Measurements from ENCODE around the gene TPSAB1. TPM values are rescaled to one million over a fixed set of nuclear protein-coding genes. Genes with fewer than 3 reads are reported as not detected.
"Not testable (repeated sequence)": the region's sequence is repeated elsewhere in the genome, so short reads cannot be mapped to it uniquely, and the experiment has no call there.

TPSAB1 gene
- total RNA-seq, 1 experiment from 2014 or later, result 0.25 TPM

GRCh38 chr16:1255276-1256122 is 15.0 kb downstream of the TPSAB1 start, which contains the start of gene TPSD1:
Gene TPSD1, plus strand, starts transcription at chr16:1256069. Its CDS starts 212 bp downstream, at chr16:1256281.
- BruUV-seq (replicated peaks); H3K36me3 ChIP-seq (ENCODE audit: control insufficient read depth in 1 of 2, insufficient read depth in 2 of 2, low read length in 2 of 2); H3K27ac ChIP-seq (ENCODE audit: low read depth, low read length); DNase-seq (ENCODE audit: low read depth, low spot score); H4K20me1 ChIP-seq (ENCODE audit: insufficient read depth); H3K9me2 ChIP-seq (ENCODE audit: insufficient read depth); H3K9ac ChIP-seq (ENCODE audit: low read length); CTCF ChIA-PET; intact Hi-C loops (cut with micrococcal nuclease); H2AFZ ChIP-seq (ENCODE audit: low read depth, low read length, poor library complexity, severe bottlenecking); H3K27me3 ChIP-seq (ENCODE audit: insufficient read depth, low read length); POLR2A ChIA-PET; ATAC-seq; H3K79me2 ChIP-seq (ENCODE audit: insufficient read depth, low read length); H3K4me2 ChIP-seq (ENCODE audit: low read length); H3K4me3 ChIP-seq (replicated peaks in 1 of 2; ENCODE audit: low read depth in 1 of 2, low read length in 2 of 2); H3K9me3 ChIP-seq (ENCODE audit: control insufficient read depth in 1 of 2, insufficient read depth in 1 of 2, low read depth in 1 of 2, low read length in 2 of 2): not testable (repeated sequence)
- H3K4me1 ChIP-seq (ENCODE audit: control insufficient read depth in 1 of 2, insufficient read depth in 2 of 2, low read length in 2 of 2), result peaks cover 4 to 13% of the 10 kb centered on the region in 2 experiments; a peak in 3 of 4 replicates
- RAD21 ChIA-PET (ENCODE audit: low non-redundant PET in 1 of 2, low total read pairs in 2 of 2, uncharacterized antibody in 2 of 2, unreplicated experiment in 2 of 2), result interaction anchor here in 1 of 2 experiments (0.6 kb wide), 1 partner anchor 16 kb away, joined by 3 read pairs; no protein-coding TSS in a partner anchor

- H4K20me1 ChIP-seq (ENCODE audit: insufficient read depth); H3K9me3 ChIP-seq (ENCODE audit: control insufficient read depth in 1 of 2, insufficient read depth in 1 of 2, low read depth in 1 of 2, low read length in 2 of 2); H3K27ac ChIP-seq (ENCODE audit: low read depth, low read length); H2AFZ ChIP-seq (ENCODE audit: low read depth, low read length, poor library complexity, severe bottlenecking); H3K4me2 ChIP-seq (ENCODE audit: low read length); RAD21 ChIA-PET (ENCODE audit: low non-redundant PET in 1 of 2, low total read pairs in 2 of 2, uncharacterized antibody in 2 of 2, unreplicated experiment in 2 of 2); intact Hi-C loops (cut with micrococcal nuclease); H3K9ac ChIP-seq (ENCODE audit: low read length); BruUV-seq (replicated peaks); H3K36me3 ChIP-seq (ENCODE audit: control insufficient read depth in 1 of 2, insufficient read depth in 2 of 2, low read length in 2 of 2); POLR2A ChIA-PET; H3K9me2 ChIP-seq (ENCODE audit: insufficient read depth); DNase-seq (ENCODE audit: low read depth, low spot score); H3K79me2 ChIP-seq (ENCODE audit: insufficient read depth, low read length); CTCF ChIA-PET; ATAC-seq; H3K27me3 ChIP-seq (ENCODE audit: insufficient read depth, low read length); H3K4me3 ChIP-seq (replicated peaks in 1 of 2; ENCODE audit: low read depth in 1 of 2, low read length in 2 of 2): not testable (repeated sequence)
- peaks cover 4 to 13% of the 10 kb centered on the region in 2 experiments; a peak in 3 of 4 replicates for H3K4me1 ChIP-seq (ENCODE audit: control insufficient read depth in 1 of 2, insufficient read depth in 2 of 2, low read length in 2 of 2)
Observed at GRCh38 chr16:1256296-1256873, 15.9 kb downstream of the TPSAB1 start.

All from HCT116 (cell line).